NCI-H2227 (cell line): ENCODE measurements around the gene SLC25A10.
A peak's percentile ranks its signal among the peaks of the same experiment; 100 is the strongest.

Experiments used
- DNase-seq: peaks from one replicate; lab custom pipeline; 2025; ENCODE audit not compliant: unreplicated experiment; lab: John Stamatoyannopoulos, UW

Gene SLC25A10

GRCh38 chr17:81686614-81687013, 25.5 kb upstream of the SLC25A10 start:
- no peak for DNase-seq

GRCh38 chr17:81687770-81688541, 24.1 kb upstream of the SLC25A10 start:
- DNase-seq = no peak

GRCh38 chr17:81688616-81689015, 23.5 kb upstream of the SLC25A10 start:
- no peak for DNase-seq

GRCh38 chr17:81690066-81690465, 22.0 kb upstream of the SLC25A10 start:
- DNase-seq = no peak

- DNase-seq = no peak
These were observed 21.5 kb upstream of the SLC25A10 start for GRCh38 chr17:81690549-81690948.

GRCh38 chr17:81691196-81691595, 20.9 kb upstream of the SLC25A10 start:
- no peak for DNase-seq

- DNase-seq = no peak
These were observed 20.5 kb upstream of the SLC25A10 start for GRCh38 chr17:81691608-81692007.

- DNase-seq = peak; percentile 53
These were observed 18.4 kb upstream of the SLC25A10 start for GRCh38 chr17:81693509-81694210.

- no peak for DNase-seq
These were observed 17.3 kb upstream of the SLC25A10 start for GRCh38 chr17:81694810-81695209.

GRCh38 chr17:81695211-81695610, 16.9 kb upstream of the SLC25A10 start:
- no peak for DNase-seq

GRCh38 chr17:81695801-81696200, 16.3 kb upstream of the SLC25A10 start:
- DNase-seq = no peak

- DNase-seq = no peak
These were observed 15.7 kb upstream of the SLC25A10 start for GRCh38 chr17:81696218-81696941.

GRCh38 chr17:81697261-81698044, 14.6 kb upstream of the SLC25A10 start:
- DNase-seq = no peak

GRCh38 chr17:81700353-81701287, 11.5 kb upstream of the SLC25A10 start:
- DNase-seq = no peak

- peak; percentile 38 for DNase-seq
These were observed 10.6 kb upstream of the SLC25A10 start for GRCh38 chr17:81701288-81702071.

- peak; percentile 98 for DNase-seq
These were observed 8.9 kb upstream of the SLC25A10 start, which contains the start of gene MRPL12 for GRCh38 chr17:81702934-81703746. Gene MRPL12, plus strand, starts transcription at chr17:81703367. Its CDS starts 135 bp downstream, at chr17:81703502.

GRCh38 chr17:81703747-81704654, 8.1 kb upstream of the SLC25A10 start:
- DNase-seq = no peak
